HepG2 (cell line): Measurements from ENCODE around the gene CIAO2B. TPM values are rescaled to one million over a fixed set of nuclear protein-coding genes. Genes with fewer than 3 reads are reported as not detected.

Experiments
- NCOA5 ChIP-seq: sonication (generic); formaldehyde crosslinking; IDR thresholded peaks from 2 replicates; pipeline ENCODE4 v1.4.0; 2020; ENCODE audit warnings: missing genetic modification reagents
- PRMT3 ChIP-seq: sonication (generic); formaldehyde crosslinking; IDR thresholded peaks from 2 replicates; pipeline ENCODE4 v1.8.1; 2022; ENCODE audit warnings: low read depth, mild to moderate bottlenecking, moderate library complexity, missing genetic modification reagents, borderline replicate concordance
- RBAK ChIP-seq: sonication (generic); formaldehyde crosslinking; IDR thresholded peaks from 2 replicates; pipeline ENCODE4 v1.5.1; 2020; ENCODE audit warnings: mild to moderate bottlenecking, missing genetic modification reagents
- RXRB ChIP-seq: IDR thresholded peaks from 2 replicates; pipeline ENCODE4 v1.6.1; 2016; ENCODE audit warnings: borderline replicate concordance, missing genetic modification reagents, missing compliant biosample characterization
- SALL1 ChIP-seq: sonication (generic); formaldehyde crosslinking; IDR thresholded peaks from 2 replicates; pipeline ENCODE4 v1.8.0; 2022; ENCODE audit warnings: mild to moderate bottlenecking, missing genetic modification reagents
- SATB2 ChIP-seq: sonication (generic); formaldehyde crosslinking; IDR thresholded peaks from 2 replicates; pipeline ENCODE4 v1.5.0; 2020; ENCODE audit warnings: missing genetic modification reagents
- TAF1 ChIP-seq: sonication (generic); formaldehyde crosslinking; IDR thresholded peaks from 2 replicates; pipeline ENCODE4 v1.4.0; 2020; ENCODE audit warnings: missing genetic modification reagents
- TRIM24 ChIP-seq: sonication (generic); formaldehyde crosslinking; IDR thresholded peaks from 2 replicates; pipeline ENCODE4 v1.8.0; 2022; ENCODE audit warnings: mild to moderate bottlenecking, missing genetic modification reagents
- ZFY ChIP-seq: sonication (generic); formaldehyde crosslinking; IDR thresholded peaks from 2 replicates; pipeline ENCODE4 v1.4.0; 2020; ENCODE audit warnings: missing genetic modification reagents
- ZNF251 ChIP-seq: sonication (generic); formaldehyde crosslinking; IDR thresholded peaks from 2 replicates; pipeline ENCODE4 v1.9.0; 2021; ENCODE audit warnings: mild to moderate bottlenecking, missing genetic modification reagents
- ZNF782 ChIP-seq: sonication (generic); formaldehyde crosslinking; IDR thresholded peaks from 2 replicates; pipeline ENCODE4 v1.4.0; 2020; ENCODE audit warnings: missing genetic modification reagents, mild to moderate bottlenecking, borderline replicate concordance
- polyA plus RNA-seq, 8 experiments: library from polyadenylated mRNA; depleted of rRNA in 3 of 8; stranded (reverse) in 7 of 8; unstranded in 1 of 8; fragments of >200 nt; fragmentation: Illumina TruSeq in 4 of 8; extraction: Trizol in 4 of 8; gene quantifications; 2 replicates each; pipeline versions ENCODE4 v1.2.1 to v1.2.3, GENCODE V29; 2011 to 2016; ENCODE audit warnings: low read depth in 4 of 8, missing spikeins in 1 of 8, mixed read lengths in 1 of 8; ENCODE audit not compliant: insufficient read depth in 1 of 8
- total RNA-seq, 5 experiments: library from RNA; depleted of rRNA; stranded (reverse); fragments of >200 nt; fragmentation: Illumina TruSeq; extraction: Trizol; gene quantifications; 2 replicates each; pipeline ENCODE4 v1.2.3, GENCODE V29; 2016; ENCODE audit warnings: low read depth in 1 of 5
- TF ChIP-seq, protein P1 (sequence below): sonication (generic); formaldehyde crosslinking; IDR thresholded peaks from 2 replicates; pipeline ENCODE4 v1.4.0; 2020; ENCODE audit warnings: missing genetic modification reagents
- TF ChIP-seq, protein P2 (sequence below): sonication (generic); formaldehyde crosslinking; IDR thresholded peaks from 2 replicates; pipeline ENCODE4 v1.5.0; 2020; ENCODE audit warnings: missing genetic modification reagents
- TF ChIP-seq, protein P3 (sequence below): IDR thresholded peaks from 2 replicates; pipeline ENCODE4 v1.6.1; 2016; ENCODE audit warnings: mild to moderate bottlenecking
- TF ChIP-seq, protein P4 (sequence below): IDR thresholded peaks from 2 replicates; pipeline ENCODE4 v1.6.1; 2012; ENCODE audit warnings: low read length, improper control_type of control experiment
- TF ChIP-seq, protein P5 (sequence below), 2 experiments: fragments of 450-650 bp in 1 of 2; sonication (generic) in 1 of 2; formaldehyde crosslinking; IDR thresholded peaks; 2 replicates each; pipeline versions ENCODE4 v1.5.0 to v1.8.0; 2020 to 2022; ENCODE audit warnings: mild to moderate bottlenecking in 1 of 2, missing genetic modification reagents in 1 of 2
- TF ChIP-seq, protein P6 (sequence below): sonication (generic); formaldehyde crosslinking; IDR thresholded peaks from 2 replicates; pipeline ENCODE4 v1.4.0; 2020; ENCODE audit warnings: missing genetic modification reagents

The CIAO2B gene
- total and polyA plus RNA-seq, 2 of the 13 experiments (the other 11 are each of a cell fraction or from before 2014, with no cell fraction given) = 157 to 293 TPM

DNA sequence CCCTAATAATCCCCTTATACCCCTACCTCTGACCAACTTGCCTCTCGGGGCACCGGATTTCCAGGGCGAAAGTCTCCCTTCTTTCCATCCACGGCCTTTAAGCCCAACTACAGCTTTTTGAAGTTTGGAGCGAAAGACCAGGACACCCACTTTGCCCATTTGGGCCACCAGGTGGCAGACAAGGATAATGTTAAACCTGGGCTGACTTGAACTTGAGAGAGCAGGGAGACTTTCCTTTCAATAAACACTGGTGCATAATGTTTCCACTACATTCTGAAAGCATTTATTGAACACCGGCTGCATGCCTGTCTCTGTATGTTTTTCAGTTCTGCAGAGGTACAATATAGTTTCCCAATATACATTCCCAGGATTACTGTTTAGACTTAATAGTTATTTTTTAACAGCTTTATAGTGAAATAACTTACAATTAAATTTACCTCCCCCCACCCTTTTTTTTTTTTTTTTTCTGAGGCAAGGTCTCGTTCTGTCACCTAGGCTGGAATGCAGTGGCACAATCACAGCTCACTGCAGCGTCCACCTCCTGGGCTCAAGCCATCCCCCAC lies 20.0 kb upstream of the CIAO2B start (continued):
- TF ChIP-seq, protein P1, sequence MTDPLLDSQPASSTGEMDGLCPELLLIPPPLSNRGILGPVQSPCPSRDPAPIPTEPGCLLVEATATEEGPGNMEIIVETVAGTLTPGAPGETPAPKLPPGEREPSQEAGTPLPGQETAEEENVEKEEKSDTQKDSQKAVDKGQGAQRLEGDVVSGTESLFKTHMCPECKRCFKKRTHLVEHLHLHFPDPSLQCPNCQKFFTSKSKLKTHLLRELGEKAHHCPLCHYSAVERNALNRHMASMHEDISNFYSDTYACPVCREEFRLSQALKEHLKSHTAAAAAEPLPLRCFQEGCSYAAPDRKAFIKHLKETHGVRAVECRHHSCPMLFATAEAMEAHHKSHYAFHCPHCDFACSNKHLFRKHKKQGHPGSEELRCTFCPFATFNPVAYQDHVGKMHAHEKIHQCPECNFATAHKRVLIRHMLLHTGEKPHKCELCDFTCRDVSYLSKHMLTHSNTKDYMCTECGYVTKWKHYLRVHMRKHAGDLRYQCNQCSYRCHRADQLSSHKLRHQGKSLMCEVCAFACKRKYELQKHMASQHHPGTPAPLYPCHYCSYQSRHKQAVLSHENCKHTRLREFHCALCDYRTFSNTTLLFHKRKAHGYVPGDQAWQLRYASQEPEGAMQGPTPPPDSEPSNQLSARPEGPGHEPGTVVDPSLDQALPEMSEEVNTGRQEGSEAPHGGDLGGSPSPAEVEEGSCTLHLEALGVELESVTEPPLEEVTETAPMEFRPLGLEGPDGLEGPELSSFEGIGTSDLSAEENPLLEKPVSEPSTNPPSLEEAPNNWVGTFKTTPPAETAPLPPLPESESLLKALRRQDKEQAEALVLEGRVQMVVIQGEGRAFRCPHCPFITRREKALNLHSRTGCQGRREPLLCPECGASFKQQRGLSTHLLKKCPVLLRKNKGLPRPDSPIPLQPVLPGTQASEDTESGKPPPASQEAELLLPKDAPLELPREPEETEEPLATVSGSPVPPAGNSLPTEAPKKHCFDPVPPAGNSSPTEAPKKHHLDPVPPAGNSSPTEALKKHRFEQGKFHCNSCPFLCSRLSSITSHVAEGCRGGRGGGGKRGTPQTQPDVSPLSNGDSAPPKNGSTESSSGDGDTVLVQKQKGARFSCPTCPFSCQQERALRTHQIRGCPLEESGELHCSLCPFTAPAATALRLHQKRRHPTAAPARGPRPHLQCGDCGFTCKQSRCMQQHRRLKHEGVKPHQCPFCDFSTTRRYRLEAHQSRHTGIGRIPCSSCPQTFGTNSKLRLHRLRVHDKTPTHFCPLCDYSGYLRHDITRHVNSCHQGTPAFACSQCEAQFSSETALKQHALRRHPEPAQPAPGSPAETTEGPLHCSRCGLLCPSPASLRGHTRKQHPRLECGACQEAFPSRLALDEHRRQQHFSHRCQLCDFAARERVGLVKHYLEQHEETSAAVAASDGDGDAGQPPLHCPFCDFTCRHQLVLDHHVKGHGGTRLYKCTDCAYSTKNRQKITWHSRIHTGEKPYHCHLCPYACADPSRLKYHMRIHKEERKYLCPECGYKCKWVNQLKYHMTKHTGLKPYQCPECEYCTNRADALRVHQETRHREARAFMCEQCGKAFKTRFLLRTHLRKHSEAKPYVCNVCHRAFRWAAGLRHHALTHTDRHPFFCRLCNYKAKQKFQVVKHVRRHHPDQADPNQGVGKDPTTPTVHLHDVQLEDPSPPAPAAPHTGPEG (CRISPR knock-in tag) = no peak
- no peak for TF ChIP-seq PRMT3
- TF ChIP-seq TRIM24 (CRISPR knock-in tag) = no peak
- TF ChIP-seq SATB2 (CRISPR knock-in tag) = no peak
- TF ChIP-seq, protein P2, sequence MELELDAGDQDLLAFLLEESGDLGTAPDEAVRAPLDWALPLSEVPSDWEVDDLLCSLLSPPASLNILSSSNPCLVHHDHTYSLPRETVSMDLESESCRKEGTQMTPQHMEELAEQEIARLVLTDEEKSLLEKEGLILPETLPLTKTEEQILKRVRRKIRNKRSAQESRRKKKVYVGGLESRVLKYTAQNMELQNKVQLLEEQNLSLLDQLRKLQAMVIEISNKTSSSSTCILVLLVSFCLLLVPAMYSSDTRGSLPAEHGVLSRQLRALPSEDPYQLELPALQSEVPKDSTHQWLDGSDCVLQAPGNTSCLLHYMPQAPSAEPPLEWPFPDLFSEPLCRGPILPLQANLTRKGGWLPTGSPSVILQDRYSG (CRISPR knock-in tag) = no peak
- no peak; the same call in 1 of the 2 replicates for TF ChIP-seq SALL1 (CRISPR knock-in tag)
- TF ChIP-seq ZFY (CRISPR knock-in tag) = no peak
- no peak for TF ChIP-seq TAF1 (CRISPR knock-in tag)
- TF ChIP-seq ZNF251 = no peak
- TF ChIP-seq, protein P3, sequence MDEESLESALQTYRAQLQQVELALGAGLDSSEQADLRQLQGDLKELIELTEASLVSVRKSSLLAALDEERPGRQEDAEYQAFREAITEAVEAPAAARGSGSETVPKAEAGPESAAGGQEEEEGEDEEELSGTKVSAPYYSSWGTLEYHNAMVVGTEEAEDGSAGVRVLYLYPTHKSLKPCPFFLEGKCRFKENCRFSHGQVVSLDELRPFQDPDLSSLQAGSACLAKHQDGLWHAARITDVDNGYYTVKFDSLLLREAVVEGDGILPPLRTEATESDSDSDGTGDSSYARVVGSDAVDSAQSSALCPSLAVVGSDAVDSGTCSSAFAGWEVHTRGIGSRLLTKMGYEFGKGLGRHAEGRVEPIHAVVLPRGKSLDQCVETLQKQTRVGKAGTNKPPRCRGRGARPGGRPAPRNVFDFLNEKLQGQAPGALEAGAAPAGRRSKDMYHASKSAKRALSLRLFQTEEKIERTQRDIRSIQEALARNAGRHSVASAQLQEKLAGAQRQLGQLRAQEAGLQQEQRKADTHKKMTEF (CRISPR knock-in tag) = no peak
- TF ChIP-seq, protein P4, sequence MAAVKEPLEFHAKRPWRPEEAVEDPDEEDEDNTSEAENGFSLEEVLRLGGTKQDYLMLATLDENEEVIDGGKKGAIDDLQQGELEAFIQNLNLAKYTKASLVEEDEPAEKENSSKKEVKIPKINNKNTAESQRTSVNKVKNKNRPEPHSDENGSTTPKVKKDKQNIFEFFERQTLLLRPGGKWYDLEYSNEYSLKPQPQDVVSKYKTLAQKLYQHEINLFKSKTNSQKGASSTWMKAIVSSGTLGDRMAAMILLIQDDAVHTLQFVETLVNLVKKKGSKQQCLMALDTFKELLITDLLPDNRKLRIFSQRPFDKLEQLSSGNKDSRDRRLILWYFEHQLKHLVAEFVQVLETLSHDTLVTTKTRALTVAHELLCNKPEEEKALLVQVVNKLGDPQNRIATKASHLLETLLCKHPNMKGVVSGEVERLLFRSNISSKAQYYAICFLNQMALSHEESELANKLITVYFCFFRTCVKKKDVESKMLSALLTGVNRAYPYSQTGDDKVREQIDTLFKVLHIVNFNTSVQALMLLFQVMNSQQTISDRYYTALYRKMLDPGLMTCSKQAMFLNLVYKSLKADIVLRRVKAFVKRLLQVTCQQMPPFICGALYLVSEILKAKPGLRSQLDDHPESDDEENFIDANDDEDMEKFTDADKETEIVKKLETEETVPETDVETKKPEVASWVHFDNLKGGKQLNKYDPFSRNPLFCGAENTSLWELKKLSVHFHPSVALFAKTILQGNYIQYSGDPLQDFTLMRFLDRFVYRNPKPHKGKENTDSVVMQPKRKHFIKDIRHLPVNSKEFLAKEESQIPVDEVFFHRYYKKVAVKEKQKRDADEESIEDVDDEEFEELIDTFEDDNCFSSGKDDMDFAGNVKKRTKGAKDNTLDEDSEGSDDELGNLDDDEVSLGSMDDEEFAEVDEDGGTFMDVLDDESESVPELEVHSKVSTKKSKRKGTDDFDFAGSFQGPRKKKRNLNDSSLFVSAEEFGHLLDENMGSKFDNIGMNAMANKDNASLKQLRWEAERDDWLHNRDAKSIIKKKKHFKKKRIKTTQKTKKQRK = no peak
- TF ChIP-seq RBAK (CRISPR knock-in tag) = no peak
- no peak for TF ChIP-seq NCOA5 (CRISPR knock-in tag)
- TF ChIP-seq, protein P5, sequence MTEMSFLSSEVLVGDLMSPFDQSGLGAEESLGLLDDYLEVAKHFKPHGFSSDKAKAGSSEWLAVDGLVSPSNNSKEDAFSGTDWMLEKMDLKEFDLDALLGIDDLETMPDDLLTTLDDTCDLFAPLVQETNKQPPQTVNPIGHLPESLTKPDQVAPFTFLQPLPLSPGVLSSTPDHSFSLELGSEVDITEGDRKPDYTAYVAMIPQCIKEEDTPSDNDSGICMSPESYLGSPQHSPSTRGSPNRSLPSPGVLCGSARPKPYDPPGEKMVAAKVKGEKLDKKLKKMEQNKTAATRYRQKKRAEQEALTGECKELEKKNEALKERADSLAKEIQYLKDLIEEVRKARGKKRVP (CRISPR knock-in tag; IDR thresholded peaks at IDR 0.05) = no peak
- TF ChIP-seq, protein P6, sequence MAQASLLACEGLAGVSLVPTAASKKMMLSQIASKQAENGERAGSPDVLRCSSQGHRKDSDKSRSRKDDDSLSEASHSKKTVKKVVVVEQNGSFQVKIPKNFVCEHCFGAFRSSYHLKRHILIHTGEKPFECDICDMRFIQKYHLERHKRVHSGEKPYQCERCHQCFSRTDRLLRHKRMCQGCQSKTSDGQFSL (CRISPR knock-in tag) = peak; percentile 25; the same call in 1 of the 2 replicates
- TF ChIP-seq ZNF782 (CRISPR knock-in tag) = no peak
- TF ChIP-seq RXRB (CRISPR knock-in tag) = peak; percentile 71; the same call in 1 of the 2 replicates
